OCI-LY7 (cell line): ENCODE measurements around the gene ZNF586.

ENCODE experiments used
- CTCF ChIP-seq: fragments of 200-600 bp; sonication (generic); conservative IDR thresholded peaks from 2 replicates; pipeline ENCODE4 v1.5.1; 2014; ENCODE audit warnings: mild to moderate bottlenecking, antibody characterized with exemption, low read length, moderate library complexity, mixed read lengths
- EZH2phosphoT487 ChIP-seq: fragments of 200-600 bp; sonication (generic); IDR thresholded peaks from 2 replicates; pipeline ENCODE4 v1.6.1; 2018; ENCODE audit warnings: low read depth, borderline replicate concordance, mild to moderate bottlenecking, mixed run types, antibody characterized with exemption, low read length, moderate library complexity, mixed read lengths

DNA sequence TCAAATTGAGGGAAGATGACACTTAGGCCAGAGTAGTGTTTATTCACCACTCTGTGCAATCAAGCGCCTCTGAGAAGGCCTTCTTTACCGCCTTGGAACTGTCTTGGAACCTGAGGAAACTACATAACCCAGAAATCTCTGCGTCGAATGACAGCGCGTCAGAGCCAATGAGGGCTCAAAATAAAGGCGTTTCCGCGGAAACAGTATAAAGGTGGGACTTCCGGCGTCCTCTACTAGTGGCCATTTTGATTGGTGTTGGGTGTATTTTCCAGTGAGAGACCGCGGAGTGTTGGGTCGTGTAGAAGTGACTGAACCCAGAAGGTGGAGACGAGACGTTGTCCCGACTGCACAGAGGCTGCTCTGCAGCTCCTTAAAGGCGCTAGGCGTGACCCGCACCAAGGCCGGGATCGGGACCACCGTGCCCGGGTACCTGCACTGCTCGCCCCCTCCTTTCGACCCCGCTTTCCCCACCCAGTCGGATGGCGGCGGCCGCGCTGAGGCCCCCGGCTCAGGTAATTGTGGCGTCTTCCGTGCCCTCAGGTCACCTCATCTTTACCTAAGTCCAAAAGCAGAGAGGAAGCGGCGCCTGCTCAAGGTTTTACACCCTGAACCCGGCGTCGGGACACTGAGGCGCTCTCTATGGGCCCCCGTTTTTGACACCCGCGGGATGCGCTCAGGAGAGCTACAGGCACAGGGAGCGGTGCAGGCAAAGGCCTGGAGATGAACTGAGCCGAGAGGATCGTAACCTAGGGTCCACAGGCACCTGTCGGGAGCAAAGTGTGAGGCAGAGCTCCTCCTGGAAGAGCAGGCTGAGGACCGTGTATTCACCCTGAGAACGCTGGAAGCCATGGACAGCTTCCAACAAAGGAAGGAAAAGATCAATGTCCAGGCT, 22.6 kb upstream of the ZNF586 start, which contains the start of gene ZNF776:
- TF ChIP-seq CTCF (no peak), EZH2phosphoT487 (no peak)
